ENCODE measurements around the gene MMP24OS. TPM values are rescaled to one million over a fixed set of nuclear protein-coding genes. Genes with fewer than 3 reads are reported as not detected.
A peak's percentile ranks its signal among the peaks of the same experiment; 100 is the strongest.

Gene MMP24OS
- total and polyA plus RNA-seq, 2 of the 4 experiments (the other 2 are of a cell fraction), result 5.9 to 64.9 TPM

DNA sequence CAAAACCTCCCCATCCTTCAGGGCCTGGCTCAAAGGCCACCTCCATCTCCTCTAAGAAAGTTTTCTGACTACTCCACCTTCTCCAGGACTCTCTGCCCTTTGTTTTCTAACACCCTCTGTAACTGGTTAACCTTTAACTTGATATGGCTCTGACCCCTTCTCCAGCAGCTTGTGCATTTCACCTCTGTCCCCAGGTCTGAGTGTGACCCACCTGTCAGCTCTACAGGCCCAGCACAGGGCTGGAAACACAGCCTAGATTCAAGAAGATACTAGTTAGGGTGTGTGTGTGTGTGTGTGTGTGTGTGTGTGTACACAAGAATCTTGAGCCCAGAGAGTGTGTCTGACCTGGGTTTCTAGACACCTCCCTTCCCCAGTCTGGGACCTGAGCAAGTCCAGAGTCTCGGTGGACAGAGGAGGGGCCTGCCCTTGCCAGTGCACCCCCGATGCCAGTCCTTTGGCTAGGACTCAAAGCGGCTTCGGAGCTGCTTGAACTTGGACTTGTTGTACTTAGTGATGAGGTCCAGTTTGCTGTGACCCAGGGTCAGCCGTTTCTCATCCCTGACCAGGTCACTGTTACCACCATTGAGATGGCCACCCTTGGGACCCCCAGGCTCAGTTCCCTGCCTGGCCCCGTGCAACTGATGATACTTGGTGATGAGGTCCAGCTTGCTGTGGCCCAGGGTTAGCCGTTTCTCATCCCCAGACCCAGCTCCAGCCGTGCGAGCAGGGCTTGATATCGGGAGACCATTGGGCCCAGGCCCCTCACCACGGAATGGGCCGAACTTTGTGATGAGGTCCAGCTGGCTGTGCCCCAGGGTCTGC, 8.4 kb upstream of the MMP24OS start:
- H3K56ac ChIP-seq (ENCODE audit: extremely low read depth, insufficient read depth, low read length), result no peak overlapping the region
- no peak overlapping the region for H3K27ac ChIP-seq (ENCODE audit: insufficient read depth, low read length)
- no peak overlapping the region for H4K5ac ChIP-seq (ENCODE audit: low read depth, low read length)
- H3K9ac ChIP-seq (ENCODE audit: low read depth, low read length), result no peak overlapping the region
- CTCF ChIA-PET, result no interaction called here
- H3K14ac ChIP-seq (replicated peaks; ENCODE audit: low read depth, low read length), result no peak overlapping the region
- DNase-seq (no peak), ATAC-seq (ENCODE audit: low read depth) (no peak)
- H3K4me1 ChIP-seq (ENCODE audit: control insufficient read depth, insufficient read depth, low read length), result peaks cover 5% of the 10 kb centered on the region
- dilution Hi-C loops (cut with HindIII; ENCODE audit: low sequenced_read_pairs, unreplicated experiment) (no loop called here), intact Hi-C loops (cut with micrococcal nuclease) (no loop called here), in situ Hi-C loops (cut with MboI; ENCODE audit: low sequenced_read_pairs) (no loop called here)
- no peak overlapping the region for H3K18ac ChIP-seq (ENCODE audit: low read depth, low read length)
- 0 out of 2 replicates have a peak, but pooled peaks cover 4% of the 10 kb centered on the region for H4K20me1 ChIP-seq (ENCODE audit: insufficient read depth, low read length)
- peak overlapping the region; percentile 30; the same call in 2 of the 3 replicates for H2BK15ac ChIP-seq (ENCODE audit: low read depth, low read length)
- no peak overlapping the region for H3K4me3 ChIP-seq (ENCODE audit: insufficient read depth, low read depth, low read length)
- peak overlapping the region; percentile 24 for H2AFZ ChIP-seq (replicated peaks; ENCODE audit: low read length, poor library complexity)
- TF ChIP-seq RCOR1 (IDR thresholded peaks at IDR 0.05; ENCODE audit: insufficient replicate concordance, low read length) (no peak), FOS (IDR thresholded peaks at IDR 0.05; ENCODE audit: low read depth, low read length) (no peak), USF2 (IDR thresholded peaks at IDR 0.05; ENCODE audit: low read depth, low read length) (no peak), SMC3 (IDR thresholded peaks at IDR 0.05; ENCODE audit: low read depth, low read length) (no peak), MAFK (IDR thresholded peaks at IDR 0.05; ENCODE audit: low read depth, low read length) (no peak), NFE2L2 (IDR thresholded peaks at IDR 0.05; ENCODE audit: low read depth, low read length) (no peak), RFX5 (IDR thresholded peaks at IDR 0.05; ENCODE audit: low read depth, low read length) (no peak), MXI1 (IDR thresholded peaks at IDR 0.05; ENCODE audit: borderline replicate concordance, low read depth, low read length) (no peak)
- no peak overlapping the region for H3K23ac ChIP-seq (ENCODE audit: low read depth, low read length)
- H2BK120ac ChIP-seq (ENCODE audit: low read depth, low read length), result no peak overlapping the region
- H2BK20ac ChIP-seq (ENCODE audit: low read depth, low read length), result no peak overlapping the region
- no peaks in the 10 kb centered on the region for H3K27me3 ChIP-seq (ENCODE audit: control insufficient read depth, insufficient read depth, low read length)
- no peak overlapping the region for H3K4ac ChIP-seq (ENCODE audit: low read depth, low read length)
- H2AK5ac ChIP-seq (ENCODE audit: low read depth, low read length), result peak overlapping the region; percentile 65
- H3K79me1 ChIP-seq (ENCODE audit: low read depth in 1 of 2, low read length in 2 of 2), result peaks cover 0 to 44% of the 10 kb centered on the region in 2 experiments; a peak in 3 of 4 replicates
- H4K8ac ChIP-seq (ENCODE audit: low read depth in 2 of 2, low read length in 2 of 2), result peak overlapping the region; percentile 95 to 98; a peak in 3 of 4 replicates
- H3K9me3 ChIP-seq (ENCODE audit: control insufficient read depth, insufficient read depth, low read length), result no peaks in the 10 kb centered on the region
- POLR2A ChIA-PET (ENCODE audit: unreplicated experiment), result no interaction called here
- H4K91ac ChIP-seq (ENCODE audit: insufficient read depth, low read depth, low read length), result no peak overlapping the region; the same call in 1 of the 2 replicates
- H3K9me1 ChIP-seq (ENCODE audit: insufficient read depth, low read length), result peaks cover 9% of the 10 kb centered on the region
- H2AK9ac ChIP-seq (replicated peaks; ENCODE audit: low read depth, low read length, poor library complexity), result peak overlapping the region; percentile 85
- H3K36me3 ChIP-seq (ENCODE audit: control insufficient read depth, insufficient read depth, low read length), result peaks cover 2% of the 10 kb centered on the region; the same call in 1 of the 2 replicates
- no peak overlapping the region for H3K4me2 ChIP-seq (ENCODE audit: low read depth, low read length)
- no peak overlapping the region for H2BK5ac ChIP-seq (ENCODE audit: low read depth, low read length, poor library complexity, severe bottlenecking)
- no TSS peak for BruUV-seq (replicated peaks)
- WGBS, 2 experiments (ENCODE audit: extremely low coverage in 2 of 2, insufficient read length in 1 of 2), result 60% methylated on average over 1 of the region's 12 CpGs; no CpG with 5 or more reads in 1 of the 2 experiments
